NCI-H510A (cell line): Measurements from ENCODE around the gene NCOA3.
"Not testable (repeated sequence)": the region's sequence is repeated elsewhere in the genome, so short reads cannot be mapped to it uniquely, and the experiment has no call there.

Source experiments
- DNase-seq: peaks from one replicate; lab custom pipeline; 2025; lab: John Stamatoyannopoulos, UW

NCOA3 gene

GRCh38 chr20:47540443-47541354, 39.0 kb downstream of the NCOA3 start:
- no peak for DNase-seq

GRCh38 chr20:47541355-47541922, 39.8 kb downstream of the NCOA3 start:
- no peak for DNase-seq

GRCh38 chr20:47543006-47543431, 41.3 kb downstream of the NCOA3 start:
- no peak for DNase-seq

- no peak for DNase-seq
Measured at GRCh38 chr20:47544240-47544639, 42.6 kb downstream of the NCOA3 start.

GRCh38 chr20:47544852-47545251, 43.2 kb downstream of the NCOA3 start:
- no peak for DNase-seq

DNA sequence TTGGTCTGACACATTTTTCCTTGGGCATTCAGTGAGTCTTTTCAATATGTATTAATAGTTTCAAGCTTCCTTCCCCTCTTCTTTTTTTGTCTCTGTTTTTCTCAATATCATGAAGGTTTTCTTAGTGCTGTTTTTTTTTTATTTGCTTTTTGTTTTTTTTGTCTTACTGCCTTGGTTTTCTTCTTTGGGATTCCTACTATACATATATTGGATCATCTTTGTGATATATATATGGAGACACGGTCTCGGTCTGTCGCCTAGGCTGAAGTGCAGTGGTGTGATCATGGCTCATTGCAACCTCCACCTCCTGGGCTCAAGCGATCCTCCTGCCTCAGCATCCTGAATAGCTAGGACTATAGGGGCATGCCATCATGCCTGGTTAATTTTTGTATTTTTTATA, 43.8 kb downstream of the NCOA3 start:
- no peak for DNase-seq

GRCh38 chr20:47546184-47547033, 44.7 kb downstream of the NCOA3 start:
- no peak for DNase-seq

- DNase-seq: no peak
Measured at GRCh38 chr20:47547034-47547387, 45.3 kb downstream of the NCOA3 start.

DNA sequence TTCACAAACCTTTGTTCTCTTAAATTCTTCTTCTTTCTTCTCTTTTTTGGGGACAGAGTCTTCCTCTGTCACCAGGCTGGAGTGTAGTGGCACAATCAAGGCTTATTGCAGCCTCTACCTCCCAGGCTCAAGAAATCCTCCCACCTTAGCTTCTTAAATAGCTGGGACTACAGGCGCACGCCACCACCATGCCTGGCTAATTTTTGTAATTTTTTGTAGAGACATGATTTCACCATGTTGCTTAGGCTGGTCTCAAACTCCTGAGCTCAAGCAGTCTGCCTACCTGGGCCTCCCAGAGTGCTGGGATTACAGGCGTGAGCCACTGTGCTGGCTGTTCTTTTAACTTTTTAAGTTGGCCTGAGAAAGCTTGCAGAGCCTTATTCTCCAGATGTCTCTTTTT, 48.0 kb downstream of the NCOA3 start:
- no peak for DNase-seq

DNA sequence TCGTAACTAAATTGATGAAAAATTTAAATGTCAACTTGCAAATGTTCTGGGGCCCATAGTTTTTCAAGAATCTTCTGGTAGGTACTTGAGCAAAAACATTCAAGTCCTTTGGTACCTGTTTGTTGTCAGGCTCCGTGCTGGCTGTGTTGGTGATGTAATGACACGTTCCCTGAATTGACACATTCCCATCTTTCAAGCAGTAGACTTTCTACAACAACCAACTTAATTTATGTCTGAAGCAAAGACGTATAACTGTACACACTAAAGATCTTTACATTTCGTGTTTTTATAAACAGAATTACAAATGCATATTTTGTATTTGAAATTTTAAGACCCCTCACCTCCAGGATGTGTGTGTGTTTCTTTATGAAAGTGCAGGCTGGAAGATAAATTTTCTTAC, 49.5 kb downstream of the NCOA3 start:
- no peak for DNase-seq

DNA sequence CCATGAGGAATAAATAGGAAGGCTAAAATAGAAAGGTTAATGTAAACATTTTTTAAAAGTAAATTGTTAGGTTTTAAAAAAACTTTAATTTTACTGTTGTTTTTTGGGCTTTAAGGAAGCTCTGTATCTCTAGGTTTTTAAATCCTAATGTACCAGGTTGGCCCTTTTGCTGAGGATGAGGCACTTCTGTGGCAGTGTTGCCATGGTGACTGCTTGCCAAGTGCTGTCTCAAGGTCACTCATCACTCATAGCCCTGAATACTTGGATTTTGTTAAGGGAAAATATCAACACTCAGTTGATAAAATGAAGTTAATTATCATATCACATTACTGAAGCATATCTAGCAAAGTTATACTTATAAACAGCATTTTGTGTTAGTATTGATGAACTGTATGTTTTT, 50.2 kb downstream of the NCOA3 start:
- DNase-seq: no peak

GRCh38 chr20:47552996-47553395, 51.3 kb downstream of the NCOA3 start:
- no peak for DNase-seq

DNA sequence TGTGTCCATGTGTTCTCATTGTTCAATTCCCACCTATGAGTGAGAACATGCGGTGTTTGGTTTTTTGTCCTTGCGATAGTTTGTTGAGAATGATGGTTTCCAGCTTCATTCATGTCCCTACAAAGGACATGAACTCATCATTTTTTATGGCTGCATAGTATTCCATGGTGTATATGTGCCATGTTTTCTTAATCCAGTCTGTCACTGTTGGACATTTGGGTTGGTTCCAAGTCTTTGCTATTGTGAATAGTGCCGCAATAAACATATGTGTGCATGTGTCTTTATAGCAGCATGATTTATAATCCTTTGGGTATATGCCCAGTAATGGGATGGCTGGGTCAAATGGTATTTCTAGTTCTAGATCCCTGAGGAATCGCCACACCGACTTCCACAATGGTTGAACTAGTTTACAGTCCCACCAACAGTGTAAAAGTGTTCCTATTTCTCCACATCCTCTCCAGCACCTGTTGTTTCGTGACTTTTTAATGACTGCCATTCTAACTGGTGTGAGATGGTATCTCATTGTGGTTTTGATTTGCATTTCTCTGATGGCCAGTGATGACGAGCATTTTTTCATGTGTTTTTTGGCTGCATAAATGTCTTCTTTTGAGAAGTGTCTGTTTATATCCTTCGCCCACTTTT, 52.0 kb downstream of the NCOA3 start:
- not testable (repeated sequence) for DNase-seq

GRCh38 chr20:47554283-47554682, 52.6 kb downstream of the NCOA3 start:
- DNase-seq: not testable (repeated sequence)

- DNase-seq: no peak
Measured at GRCh38 chr20:47557218-47557617, 55.5 kb downstream of the NCOA3 start.

- DNase-seq: no peak
Measured at GRCh38 chr20:47557791-47558190, 56.1 kb downstream of the NCOA3 start.

DNA sequence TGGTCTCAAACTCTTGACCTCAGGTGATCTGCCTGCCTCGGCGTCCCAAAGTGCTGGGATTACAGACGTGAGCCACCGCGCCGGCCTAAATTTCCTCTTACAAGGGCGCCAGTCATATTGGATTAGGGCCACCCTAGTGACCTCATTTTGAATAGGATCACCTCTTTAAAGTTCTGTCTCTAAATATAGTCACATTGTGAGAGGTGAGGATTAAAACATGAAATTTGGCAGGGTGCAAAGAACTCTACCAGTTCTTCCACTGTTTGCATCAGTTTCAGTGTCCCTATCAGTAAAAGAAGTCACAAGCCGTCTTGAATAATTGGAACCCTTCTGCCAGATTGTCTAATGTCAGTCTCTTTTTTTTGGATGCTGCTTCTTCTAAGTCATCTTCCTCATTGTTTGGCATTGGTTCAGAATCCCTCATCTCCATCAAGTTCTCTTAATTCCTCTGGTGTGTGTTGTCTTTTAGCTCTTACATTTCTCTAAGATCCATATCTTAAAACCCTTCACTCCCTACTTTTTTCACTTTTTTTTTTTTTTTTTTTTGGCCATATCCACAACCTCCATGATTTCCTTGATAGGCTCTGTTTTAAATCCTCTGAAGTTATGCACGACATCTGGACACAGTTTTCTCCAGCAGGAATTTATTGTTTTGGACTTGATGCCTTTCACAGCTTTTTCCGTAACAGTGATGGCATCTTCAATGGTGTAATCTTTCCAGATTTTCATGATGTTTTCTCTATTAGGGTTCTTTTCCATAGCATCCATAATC, 56.8 kb downstream of the NCOA3 start:
- DNase-seq: no peak

DNA sequence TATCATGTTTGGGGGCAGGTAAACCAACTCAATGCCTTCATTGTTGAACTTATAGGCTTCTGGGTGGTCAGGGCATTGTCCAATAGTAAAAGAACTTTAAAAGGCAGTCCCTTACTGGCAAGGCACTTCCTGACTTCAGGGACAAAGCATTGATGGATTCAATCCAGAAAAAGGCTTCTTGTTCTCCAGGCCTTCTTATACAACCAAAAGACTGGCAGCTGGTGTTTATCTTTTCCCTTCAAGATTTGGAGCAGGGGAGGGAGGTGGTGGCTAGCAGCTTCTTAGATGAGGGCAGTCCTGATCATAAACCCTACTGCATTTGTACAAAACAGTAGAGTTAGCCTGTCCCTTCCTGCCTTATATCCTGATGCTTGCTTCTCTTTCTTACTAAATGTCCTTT, 57.5 kb downstream of the NCOA3 start:
- no peak for DNase-seq

- DNase-seq: no peak
Measured at GRCh38 chr20:47561180-47561579, 59.5 kb downstream of the NCOA3 start.

DNA sequence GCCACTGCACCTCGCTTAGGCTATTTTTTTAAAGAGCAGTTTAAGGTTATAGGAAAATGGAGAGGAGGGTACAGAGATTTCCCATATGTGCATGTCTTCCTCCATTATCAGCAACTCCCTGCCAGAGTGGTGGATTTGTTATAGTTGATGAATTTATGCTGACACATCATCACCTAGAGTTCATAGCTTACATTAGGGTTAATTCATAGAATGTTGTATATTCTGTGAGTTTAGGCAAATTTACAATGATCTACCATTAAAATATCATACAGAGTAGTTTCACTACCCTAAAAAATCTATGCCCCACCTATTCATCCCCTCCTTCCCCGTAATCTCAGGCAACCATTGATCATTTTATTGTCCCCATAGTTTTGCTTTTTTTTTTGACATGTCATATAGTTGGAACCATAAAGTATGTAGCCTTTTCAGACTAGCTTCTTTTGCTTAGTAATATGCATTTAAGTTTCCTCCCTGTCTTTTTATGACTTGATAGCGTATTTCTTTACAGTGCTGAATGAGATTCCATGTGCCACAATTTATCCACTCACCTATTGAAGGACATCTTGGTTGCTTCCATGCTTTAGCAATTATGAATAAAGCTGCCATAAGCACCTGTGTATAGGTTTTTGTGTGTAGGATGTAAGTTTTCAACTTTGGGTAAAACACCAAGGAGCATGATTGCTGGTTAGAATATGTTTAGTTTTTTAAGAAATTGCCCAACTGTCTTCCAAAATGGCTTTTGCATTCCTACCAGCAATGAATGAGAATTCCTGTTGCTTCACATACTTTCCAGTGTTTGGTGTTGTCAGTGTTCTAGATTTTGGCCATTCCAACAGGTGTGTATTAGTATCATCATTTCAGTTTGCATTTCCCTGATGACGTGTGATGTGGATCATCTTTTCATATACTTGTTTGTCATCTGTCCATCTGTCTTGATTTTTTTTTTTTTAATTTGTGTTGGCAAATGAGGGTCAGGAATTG, 60.2 kb downstream of the NCOA3 start:
- DNase-seq: no peak
